GM21825 (cell line): Measurements from ENCODE around the gene IGF2BP2.
A peak's percentile ranks its signal among the peaks of the same experiment; 100 is the strongest.
"Not testable (repeated sequence)": the region's sequence is repeated elsewhere in the genome, so short reads cannot be mapped to it uniquely, and the experiment has no call there.

Experiments used
- ATAC-seq: cut with Tn5 transposase; IDR thresholded peaks from one replicate; pipeline ENCODE4 v1.9.1; 2021; ENCODE audit warnings: mild to moderate bottlenecking, moderate library complexity; ENCODE audit not compliant: unreplicated experiment

Gene IGF2BP2

DNA sequence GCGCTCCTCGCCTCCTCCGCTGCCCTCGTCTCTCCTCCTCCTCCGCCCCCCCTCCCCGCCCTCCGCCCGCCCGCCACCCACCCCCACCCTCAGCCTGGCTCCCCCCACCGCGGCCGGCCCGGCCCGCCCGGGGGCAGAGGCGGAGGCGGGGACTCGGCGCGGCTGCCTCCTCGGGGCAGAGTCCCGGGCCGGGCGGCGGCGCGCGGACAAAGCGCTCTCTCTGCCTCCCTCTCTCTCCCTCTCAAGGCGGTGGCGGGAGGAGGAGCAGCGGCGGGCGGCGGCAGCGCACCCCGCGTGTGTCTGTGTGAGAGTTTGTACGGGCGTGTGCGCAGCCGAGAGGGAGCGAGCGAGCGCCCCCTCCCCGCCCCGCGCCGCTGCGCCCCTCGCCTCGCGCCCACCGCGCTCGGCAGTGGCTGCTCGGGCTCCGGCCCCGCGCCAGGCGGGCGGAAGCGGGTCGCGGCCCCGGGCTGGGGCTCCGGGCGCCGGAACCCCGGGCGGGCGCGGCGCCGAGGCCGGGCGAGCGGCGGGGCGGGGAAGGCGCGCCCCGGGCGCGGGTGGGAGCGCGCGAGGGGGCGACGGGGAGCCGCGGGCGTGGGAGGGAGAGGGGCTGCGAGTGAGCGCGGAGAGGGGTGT, at the start of gene IGF2BP2:
Gene IGF2BP2, minus strand, starts transcription at position 37 of the 633 bp plus-strand sequence. CDS start 82 bp downstream, outside the sequence.
- peak; percentile 68 for ATAC-seq

DNA sequence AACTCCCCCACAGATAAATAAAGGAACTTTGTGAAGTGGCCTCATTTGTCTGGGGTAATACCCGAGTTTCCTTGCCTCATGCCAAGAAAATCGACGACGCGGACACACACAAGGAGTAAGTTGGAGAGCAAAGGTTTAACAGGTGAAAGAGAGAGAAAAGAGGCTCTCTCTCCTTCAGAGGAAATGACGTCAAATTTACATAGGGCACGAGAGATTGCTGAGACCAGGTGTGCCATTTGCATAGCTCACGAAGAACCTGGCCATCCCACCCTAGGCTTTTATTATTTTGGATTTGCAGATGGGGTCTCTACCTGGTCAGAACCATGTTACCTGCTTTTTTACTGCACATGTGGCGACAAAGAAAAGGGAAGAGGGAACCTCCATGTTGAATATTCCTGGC, 49.3 kb upstream of the IGF2BP2 start:
- no peak for ATAC-seq

GRCh38 chr3:185867650-185868049, 42.8 kb upstream of the IGF2BP2 start:
- no peak for ATAC-seq

DNA sequence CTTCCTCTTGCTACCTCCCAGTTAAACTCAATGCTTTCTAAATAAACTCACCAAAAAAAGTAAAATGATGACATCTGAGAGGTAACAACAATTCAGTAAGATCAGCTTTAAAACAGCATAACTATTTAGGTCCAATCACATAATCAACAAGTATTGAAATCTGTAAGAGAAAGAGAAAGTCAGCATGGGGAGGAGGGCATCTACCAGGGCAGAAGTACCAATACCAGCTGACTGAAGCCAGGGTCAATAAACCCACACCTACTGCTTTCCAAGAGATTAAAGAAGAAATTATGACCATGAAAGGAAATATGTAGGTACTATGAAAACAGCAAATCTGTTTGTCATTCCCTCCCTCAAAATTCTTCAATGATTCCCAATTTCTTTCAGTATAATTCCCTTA, 42.2 kb upstream of the IGF2BP2 start:
- ATAC-seq, result no peak

GRCh38 chr3:185866555-185866954, 41.7 kb upstream of the IGF2BP2 start:
- no peak for ATAC-seq

GRCh38 chr3:185865247-185865646, 40.4 kb upstream of the IGF2BP2 start:
- ATAC-seq, result no peak

DNA sequence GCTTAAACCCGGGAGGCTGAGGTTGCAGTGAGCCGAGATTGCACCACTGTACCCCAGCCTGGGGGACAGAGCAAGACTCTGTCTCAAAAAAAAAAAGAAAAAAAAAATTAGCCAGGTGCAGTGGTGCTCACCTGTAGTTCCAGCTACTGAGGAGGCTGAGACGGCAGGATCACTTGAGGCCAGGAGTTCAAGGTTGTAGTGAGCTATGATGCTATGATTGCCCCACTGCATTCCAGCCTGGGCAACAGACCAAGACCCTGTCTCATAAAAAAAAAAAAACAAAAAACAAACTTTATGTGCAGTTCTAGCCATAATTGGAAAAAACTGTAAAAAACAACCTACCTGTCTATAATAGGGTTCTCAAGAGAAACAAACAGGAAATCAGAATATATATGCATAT, 39.9 kb upstream of the IGF2BP2 start:
- ATAC-seq, result no peak

- no peak for ATAC-seq
Measured at GRCh38 chr3:185862920-185863319, 38.1 kb upstream of the IGF2BP2 start.

DNA sequence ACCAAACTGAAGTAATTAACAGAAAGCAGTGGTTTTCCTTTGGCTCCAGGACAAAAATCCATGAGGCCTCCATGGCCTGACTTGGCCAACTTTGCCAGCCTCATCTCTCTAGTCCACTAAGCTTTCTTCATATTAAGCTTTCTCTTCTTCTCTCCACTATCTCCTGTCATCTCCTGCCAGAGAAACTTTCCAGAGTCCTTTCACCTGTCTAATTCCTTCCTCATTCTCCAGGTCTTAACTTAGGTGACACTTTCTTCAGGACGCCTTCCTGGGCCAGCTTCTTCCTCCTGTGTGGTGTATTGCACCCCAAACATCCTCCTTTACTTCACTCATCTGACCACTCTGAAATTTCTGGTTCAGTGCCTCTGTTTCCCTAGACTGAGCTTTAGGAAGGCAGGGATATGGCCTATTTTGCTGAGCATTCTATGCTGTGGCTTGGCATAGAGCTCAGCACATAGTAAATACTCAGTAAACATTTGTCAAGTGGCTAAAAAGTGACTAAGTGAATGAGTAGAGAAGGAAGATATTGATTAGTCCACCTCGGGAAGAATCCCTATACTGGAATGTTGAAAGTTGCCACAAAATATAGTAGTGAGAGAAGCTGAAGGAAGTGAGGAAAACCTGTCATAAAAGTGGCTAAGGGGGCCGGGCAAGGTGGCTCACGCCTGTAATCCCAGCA, 34.6 kb upstream of the IGF2BP2 start:
- ATAC-seq, result no peak

DNA sequence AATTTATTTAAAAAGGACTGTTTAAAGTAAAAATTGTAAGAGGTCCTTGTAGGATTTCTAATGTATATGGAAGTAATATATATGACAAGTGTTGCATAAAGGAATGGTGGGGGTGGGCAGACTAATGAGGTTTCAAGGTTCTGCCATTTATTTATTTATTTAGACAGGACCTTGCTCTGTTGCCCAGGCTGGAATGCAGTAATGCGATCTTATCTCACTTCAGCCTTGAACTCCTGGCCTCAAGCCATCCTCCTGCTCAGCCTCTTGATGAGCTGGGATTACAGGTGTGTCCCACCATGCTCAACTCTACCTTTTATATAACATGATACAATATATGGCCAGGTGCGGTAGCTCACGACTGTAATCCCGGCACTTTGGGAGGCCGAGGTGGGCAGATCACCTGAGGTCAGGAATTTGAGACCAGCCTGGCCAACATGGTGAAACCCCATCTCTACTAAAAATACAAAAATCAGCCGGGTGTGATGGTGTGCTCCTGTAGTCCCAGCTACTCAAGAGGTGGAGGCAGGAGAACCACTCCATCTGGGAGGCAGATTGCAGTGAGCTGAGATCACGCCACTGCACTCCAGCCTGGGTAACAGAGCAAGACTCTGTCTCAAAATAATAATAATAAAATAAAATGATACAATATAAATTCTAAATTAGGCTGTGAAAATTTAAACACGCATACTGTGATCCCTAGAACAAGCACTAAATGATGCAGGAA, 33.8 kb upstream of the IGF2BP2 start:
- no peak for ATAC-seq

GRCh38 chr3:185857208-185857607, 32.4 kb upstream of the IGF2BP2 start:
- ATAC-seq, result no peak

DNA sequence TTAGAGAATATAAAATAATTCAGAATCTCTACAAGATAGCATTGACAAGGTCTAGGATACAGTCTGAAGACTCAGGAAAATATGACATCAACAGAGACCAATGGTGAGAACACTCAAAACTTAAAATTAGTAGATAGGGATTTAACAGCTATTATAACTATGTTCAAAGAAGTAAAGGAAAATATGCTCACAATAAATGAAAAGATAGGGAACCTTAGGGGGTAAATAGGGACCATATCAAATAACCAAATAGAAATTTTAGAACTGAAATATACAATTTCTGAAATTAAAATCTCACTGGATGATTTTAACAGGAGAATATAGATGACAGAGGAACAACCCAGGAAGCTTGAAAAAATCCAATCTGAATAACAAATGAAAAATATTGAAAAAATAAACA, 31.8 kb upstream of the IGF2BP2 start:
- ATAC-seq, result no peak

- ATAC-seq, result not testable (repeated sequence)
Measured at GRCh38 chr3:185853771-185854170, 28.9 kb upstream of the IGF2BP2 start.

DNA sequence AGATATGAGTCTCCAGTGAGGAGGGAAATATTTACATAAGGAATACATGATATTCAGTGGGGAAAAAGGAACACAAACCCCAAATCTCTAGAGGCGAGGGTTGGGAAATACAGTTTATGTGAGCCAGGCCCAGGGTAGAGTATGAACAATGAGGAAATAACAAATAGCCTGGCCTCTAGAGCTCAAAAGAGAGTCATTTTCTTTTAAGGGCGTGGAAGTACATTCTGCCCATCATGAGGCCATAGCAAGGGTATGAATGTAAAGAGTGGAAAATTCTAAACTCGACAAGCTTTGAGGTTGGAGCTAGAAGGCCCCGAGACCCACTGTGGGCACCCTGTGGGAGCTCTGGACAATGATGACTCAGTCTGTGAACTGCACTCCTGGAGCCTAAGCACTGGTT, 27.8 kb upstream of the IGF2BP2 start:
- no peak for ATAC-seq

DNA sequence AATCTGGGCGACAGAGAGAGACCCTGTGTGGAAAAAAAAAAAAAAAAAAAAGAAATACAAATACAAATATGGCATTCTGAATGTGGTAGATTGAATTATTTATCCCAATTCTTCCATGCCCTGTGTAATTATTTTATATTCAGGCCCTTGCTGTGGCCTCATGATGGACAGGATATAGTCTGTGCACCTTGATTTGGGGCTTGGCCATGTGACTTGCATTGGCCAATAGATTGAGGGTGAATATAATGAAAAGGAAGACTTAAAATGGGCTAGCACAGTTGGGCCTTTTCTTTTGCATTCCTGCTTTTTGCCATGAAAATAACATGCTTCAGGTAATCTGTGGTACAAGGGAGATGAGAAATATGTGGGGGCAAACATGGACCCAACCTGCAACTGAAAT, 27.1 kb upstream of the IGF2BP2 start:
- ATAC-seq, result no peak

- no peak for ATAC-seq
Measured at GRCh38 chr3:185851046-185851445, 26.2 kb upstream of the IGF2BP2 start.

DNA sequence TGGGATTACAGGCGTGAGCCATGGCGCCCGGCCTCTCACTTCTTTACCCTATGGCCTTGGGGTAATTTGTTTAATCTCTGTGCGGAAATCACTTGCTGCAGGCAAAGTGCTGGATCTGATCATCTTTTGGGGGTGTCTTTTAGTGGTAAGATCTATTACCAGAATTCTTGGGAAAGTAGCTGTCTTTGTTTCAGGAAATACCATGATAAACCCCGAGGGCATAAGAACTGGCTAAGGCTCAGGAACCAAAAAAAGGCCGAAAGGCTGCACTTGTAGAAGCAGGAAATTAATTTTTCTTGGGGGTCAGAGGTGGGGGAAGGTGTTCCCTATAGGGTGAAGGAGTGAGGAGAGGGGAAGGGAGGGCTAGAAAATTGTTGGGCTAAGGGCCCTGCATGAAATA, 22.7 kb upstream of the IGF2BP2 start:
- ATAC-seq, result no peak

- ATAC-seq, result no peak
Measured at GRCh38 chr3:185846037-185846436, 21.2 kb upstream of the IGF2BP2 start.

DNA sequence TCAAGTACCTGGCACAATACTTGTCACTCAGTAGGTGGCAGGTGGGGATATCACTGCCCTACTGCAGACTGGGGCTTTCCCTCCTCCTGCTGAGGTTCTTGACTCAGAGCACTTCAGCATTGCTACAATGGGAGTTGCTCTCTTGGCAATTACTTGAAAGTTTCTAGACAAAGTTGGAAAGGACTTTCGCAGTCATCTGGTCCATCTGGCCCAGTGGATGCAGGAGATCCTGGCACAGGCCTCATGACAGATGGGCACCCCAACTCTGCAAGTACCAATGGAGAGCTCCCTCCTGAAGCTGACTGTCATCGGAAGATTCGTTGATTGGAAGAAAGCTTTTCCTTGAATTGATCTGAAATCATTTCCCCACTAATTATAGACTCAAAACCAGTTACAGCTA, 19.2 kb upstream of the IGF2BP2 start:
- no peak for ATAC-seq

DNA sequence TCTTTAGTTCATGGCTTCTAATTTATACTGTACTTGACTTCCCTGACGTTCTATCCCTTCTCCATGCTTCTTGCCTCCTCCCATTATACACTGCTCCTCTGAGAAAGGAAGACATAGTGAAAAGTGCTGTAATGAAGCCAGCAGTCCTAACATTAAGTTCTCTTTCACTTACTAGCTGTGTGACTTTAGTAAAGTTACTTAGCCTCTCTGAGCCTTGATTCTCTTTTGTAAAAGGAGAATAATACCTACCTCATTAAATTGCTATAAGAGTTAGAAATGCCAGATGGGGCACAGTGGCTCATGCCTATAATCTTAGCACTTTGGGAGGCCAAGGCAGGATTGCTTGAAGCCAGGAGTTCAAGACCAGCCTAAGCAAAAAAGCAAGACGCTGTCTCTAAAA, 18.8 kb upstream of the IGF2BP2 start:
- no peak for ATAC-seq

DNA sequence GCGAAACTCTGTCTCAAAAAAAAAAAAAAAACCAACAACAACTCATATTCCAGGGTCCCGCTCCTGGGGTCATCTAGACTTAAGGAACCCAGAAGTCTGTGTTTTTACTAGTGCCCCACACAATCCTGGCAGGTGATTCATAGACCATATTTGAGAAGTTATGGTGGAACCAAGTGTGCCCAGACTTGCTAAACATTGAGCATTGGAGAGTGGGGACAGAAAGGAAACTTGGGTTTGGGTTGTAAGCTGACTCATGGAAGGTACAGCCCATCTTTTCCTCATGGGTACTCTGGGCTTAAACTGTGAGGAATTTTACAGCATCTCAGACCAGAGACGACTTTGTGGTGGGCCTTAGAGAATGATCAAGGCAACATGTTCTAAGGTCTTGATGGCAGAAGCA, 18.3 kb upstream of the IGF2BP2 start:
- no peak for ATAC-seq

- no peak for ATAC-seq
Measured at GRCh38 chr3:185842241-185842640, 17.4 kb upstream of the IGF2BP2 start.
